Right cardiac atrium (tissue), 5 donors: ENCODE results near the gene FNDC3B. TPM values are rescaled to one million over a fixed set of nuclear protein-coding genes. Genes with fewer than 3 reads are reported as not detected.
A peak's percentile ranks its signal among the peaks of the same experiment; 100 is the strongest.
"Not testable (repeated sequence)": the region's sequence is repeated elsewhere in the genome, so short reads cannot be mapped to it uniquely, and the experiment has no call there.

Experiments
- ATAC-seq, 2 donors: fragments of 200-7000 bp; cut with Tn5 transposase; one replicate each; pipeline versions ENCODE4 v1.8.0 to v1.9.1; 2020; ENCODE audit warnings: moderate library complexity in 2 of 2, mild to moderate bottlenecking in 1 of 2
- DNase-seq, 3 donors: peaks; one replicate each; pipeline ENCODE4 v3.0.0-alpha.2; 2020
- H3K27ac ChIP-seq: one replicate; pipeline ENCODE4 v1.5.1; 2013; ENCODE audit warnings: mild to moderate bottlenecking, low read length, control low read depth, moderate library complexity
- H3K27me3 ChIP-seq: one replicate; pipeline ENCODE4 v1.6.1; 2013; ENCODE audit not compliant: control insufficient read depth, insufficient read depth
- H3K4me1 ChIP-seq: one replicate; pipeline ENCODE4 v1.6.1; 2013; ENCODE audit warnings: low read length; ENCODE audit not compliant: control insufficient read depth, insufficient read depth
- H3K4me3 ChIP-seq: one replicate; pipeline ENCODE4 v1.5.1; 2013; ENCODE audit warnings: low read length, control low read depth
- H3K9me3 ChIP-seq: one replicate; pipeline ENCODE4 v1.6.1; 2013; ENCODE audit warnings: low read length; ENCODE audit not compliant: control insufficient read depth
- WGBS: extraction: QIAGEN DNeasy Blood & Tissue Kit; methylation state at CpG from one replicate; pipeline ENCODE4 v1.1.7; 2013; 5-methylcytosine and 5-hydroxymethylcytosine counted together
- intact Hi-C, 4 donors: fragments of 100-400 bp; cut with DNase I; formaldehyde crosslinking; loops; one replicate each; pipeline versions ENCODE4 v1.11.0 to v1.14.0; 2022 to 2023
- polyA plus RNA-seq: library from polyadenylated mRNA; stranded (reverse); fragments of 200-250 nt; gene quantifications from one replicate; pipeline ENCODE4 v1.2.3, GENCODE V29; 2013
- total RNA-seq, 4 donors: library from RNA; stranded (reverse); fragmentation: NEBNext Ultra II Directional; extraction: Animal tissue kit (Norgen Biotek cat#: 25700); gene quantifications; one replicate each; pipeline ENCODE4 v1.2.1, GENCODE V29; 2021
- donor health status: healthy with polysubstance abuse.
- donor health status: DM: no; HTN: yes; CAD: no.
- donor health status: DM: no; HTN: no; CAD: no.
- donor health status: DM: no; HTN: yes; CAD: no; lungs with severe emphysema.
- donor health status: DM: yes; HTN: yes; CAD: no.

The FNDC3B gene
- total and polyA plus RNA-seq, 5 donors, result 15.8 to 117 (median 83.0) TPM

DNA sequence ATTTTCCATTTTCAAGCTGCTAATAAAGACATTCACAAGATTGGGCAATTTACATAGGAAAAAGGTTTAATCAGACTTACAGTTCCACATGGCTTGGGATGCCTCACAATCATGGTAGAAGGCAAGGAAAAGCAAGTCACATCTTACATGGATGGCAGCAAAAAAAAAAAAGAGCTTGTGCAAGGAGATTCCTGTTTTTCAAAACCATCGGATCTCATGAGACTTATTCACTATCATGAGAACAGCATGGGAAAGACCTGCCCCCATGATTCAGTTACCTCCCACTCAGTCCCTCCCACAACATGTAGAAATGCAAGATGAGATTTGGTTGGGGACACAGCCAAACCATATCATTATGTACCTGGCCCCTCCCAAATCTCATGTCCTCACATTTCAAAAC, 202.0 kb downstream of the FNDC3B start:
- H3K9me3 ChIP-seq, result no peaks in the 10 kb centered on the region
- ATAC-seq (no peak), DNase-seq (no peak)
- intact Hi-C loops, result no loop called here
- WGBS, result 89% methylated on average over 1 of the region's 1 CpG
- H3K27ac ChIP-seq, result no peak overlapping the region
- no peaks in the 10 kb centered on the region for H3K27me3 ChIP-seq
- H3K4me1 ChIP-seq, result peaks cover 3% of the 10 kb centered on the region
- H3K4me3 ChIP-seq, result no peak overlapping the region

DNA sequence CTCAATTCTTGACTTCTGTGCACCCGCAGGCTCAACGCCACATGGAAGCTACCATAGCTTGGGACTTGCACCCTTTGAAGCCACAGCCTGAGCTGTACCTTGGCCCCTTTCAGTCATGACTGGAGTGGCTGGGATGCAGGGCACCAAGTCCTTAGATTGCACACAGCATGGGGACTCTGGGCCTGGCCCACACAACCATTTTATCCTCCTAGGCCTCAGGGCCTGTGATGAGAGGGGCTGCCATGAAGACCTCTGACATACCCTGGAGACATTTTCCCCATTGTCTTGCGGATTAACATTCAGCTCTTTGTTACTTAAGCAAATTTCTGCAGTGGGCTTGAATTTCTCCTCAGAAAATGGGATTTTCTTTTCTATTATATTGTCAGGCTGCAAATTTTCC, 203.1 kb downstream of the FNDC3B start:
- intact Hi-C loops, DNase-seq, H3K4me3 ChIP-seq, H3K4me1 ChIP-seq, H3K27me3 ChIP-seq, ATAC-seq, H3K9me3 ChIP-seq, H3K27ac ChIP-seq: not testable (repeated sequence)
- WGBS, result over 99% methylated on average over 3 of the region's 3 CpGs

DNA sequence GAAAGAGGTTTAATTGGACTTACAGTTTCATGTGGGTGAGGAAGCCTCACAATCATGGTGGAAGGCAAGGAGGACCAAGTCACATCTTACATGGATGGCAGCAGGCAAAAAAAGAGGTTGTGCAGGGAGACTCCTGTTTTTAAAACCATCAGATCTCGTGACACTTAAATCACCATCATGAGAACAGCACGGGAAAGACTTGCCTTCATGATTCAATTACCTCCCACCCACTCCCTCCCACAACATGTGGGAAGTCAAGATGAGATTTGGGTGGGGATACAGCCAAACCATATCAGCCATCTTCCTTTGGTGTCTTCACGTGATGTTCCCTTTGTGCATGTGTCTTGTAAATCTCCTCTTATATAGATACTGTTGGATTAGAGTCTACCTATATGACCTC, 204.0 kb downstream of the FNDC3B start:
- H3K27ac ChIP-seq, DNase-seq, H3K4me3 ChIP-seq, H3K4me1 ChIP-seq, H3K9me3 ChIP-seq, intact Hi-C loops, H3K27me3 ChIP-seq, ATAC-seq: not testable (repeated sequence)
- 76% methylated on average over 3 of the region's 3 CpGs for WGBS

DNA sequence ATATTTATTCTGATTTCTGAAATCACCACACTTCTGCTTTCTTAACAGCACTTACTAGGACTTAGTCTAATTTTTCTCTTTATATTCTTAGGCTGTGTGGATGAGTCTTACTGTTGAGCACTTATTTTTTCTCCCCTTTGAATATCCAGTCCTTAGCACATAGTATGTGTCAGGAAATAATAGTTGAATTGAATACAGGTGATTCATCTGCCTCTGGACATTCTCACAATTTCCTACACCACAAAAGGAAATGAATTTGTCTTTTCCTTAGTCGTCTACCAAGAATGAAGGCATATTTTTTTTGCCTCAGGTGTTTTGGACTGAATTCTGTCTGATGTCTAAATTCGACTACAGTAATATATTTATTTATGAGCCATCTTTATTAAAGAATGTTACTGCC, 204.6 kb downstream of the FNDC3B start:
- H3K4me1 ChIP-seq, result peaks cover 2% of the 10 kb centered on the region
- ATAC-seq (no peak), DNase-seq (no peak)
- 70% methylated on average over 2 of the region's 2 CpGs for WGBS
- no peak overlapping the region for H3K27ac ChIP-seq
- no peaks in the 10 kb centered on the region for H3K27me3 ChIP-seq
- no peak overlapping the region for H3K4me3 ChIP-seq
- intact Hi-C loops, result no loop called here
- H3K9me3 ChIP-seq, result no peaks in the 10 kb centered on the region

DNA sequence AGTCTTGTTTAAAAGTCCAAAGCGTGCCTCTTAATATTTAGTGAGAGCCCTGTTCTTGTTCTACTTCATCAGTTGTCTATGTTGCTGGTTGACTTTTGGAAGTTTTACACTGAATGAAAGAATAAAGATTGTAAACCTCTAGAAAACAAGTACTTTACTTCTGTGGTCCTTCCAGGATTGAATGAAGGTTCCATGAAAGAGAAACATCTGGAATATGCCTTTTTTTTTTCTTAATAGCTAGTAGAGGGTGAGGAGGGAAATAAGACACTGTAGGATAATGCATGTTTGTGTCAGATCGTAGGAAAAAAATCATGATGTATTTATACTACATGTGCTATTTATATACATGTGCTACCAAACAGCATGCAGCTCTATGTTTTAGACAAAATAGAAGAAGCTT, 205.9 kb downstream of the FNDC3B start:
- ATAC-seq (no peak), DNase-seq (no peak)
- no peaks in the 10 kb centered on the region for H3K9me3 ChIP-seq
- no peaks in the 10 kb centered on the region for H3K27me3 ChIP-seq
- H3K27ac ChIP-seq, result no peak overlapping the region
- intact Hi-C loops, result no loop called here
- no peak overlapping the region for H3K4me3 ChIP-seq
- WGBS, result 85% methylated on average over 2 of the region's 2 CpGs
- peaks cover 2% of the 10 kb centered on the region for H3K4me1 ChIP-seq

DNA sequence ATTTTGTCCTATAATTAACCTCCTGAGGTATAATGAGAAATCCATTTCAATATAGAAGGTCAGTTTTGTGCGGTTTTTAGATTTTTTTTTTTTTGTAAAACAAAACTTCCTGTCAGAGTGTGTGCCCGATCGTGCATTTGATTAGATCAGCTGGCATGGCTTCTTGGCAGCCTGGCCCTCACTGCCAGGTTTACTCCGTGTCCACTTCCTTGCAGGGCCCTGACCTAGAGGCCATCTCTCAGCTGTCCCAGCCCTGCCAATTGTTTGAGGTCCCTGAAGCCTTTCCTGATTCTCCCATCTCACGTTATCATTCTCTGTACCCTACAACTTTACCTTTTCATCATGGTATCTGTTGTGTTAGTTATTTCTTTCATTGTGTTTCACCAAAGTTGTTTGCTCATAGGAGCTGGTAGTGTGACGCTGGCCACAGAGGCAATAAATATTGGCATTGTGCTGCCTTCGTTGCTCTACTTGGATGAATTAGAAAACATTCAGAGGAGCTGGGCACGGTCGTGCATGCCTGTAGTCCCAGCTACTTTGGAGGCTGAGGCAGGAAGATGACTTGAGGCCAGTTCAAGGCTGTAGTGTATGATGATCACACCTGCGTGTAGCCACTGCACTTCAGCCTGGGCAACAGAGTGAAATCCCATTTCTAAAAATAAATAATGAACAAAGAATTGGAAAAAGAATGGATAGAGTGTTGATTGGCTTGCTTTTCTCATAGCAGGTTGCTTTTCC, 206.9 kb downstream of the FNDC3B start:
- H3K4me3 ChIP-seq, result no peak overlapping the region
- ATAC-seq, result peak; percentile 53 to 63
- DNase-seq, result peak in 1 of 3 donors; percentile 44
- peaks cover 2% of the 10 kb centered on the region for H3K4me1 ChIP-seq
- no peak overlapping the region for H3K27ac ChIP-seq
- 56% methylated on average over 10 of the region's 10 CpGs for WGBS
- intact Hi-C loops, result no loop called here
- no peaks in the 10 kb centered on the region for H3K9me3 ChIP-seq
- no peaks in the 10 kb centered on the region for H3K27me3 ChIP-seq

DNA sequence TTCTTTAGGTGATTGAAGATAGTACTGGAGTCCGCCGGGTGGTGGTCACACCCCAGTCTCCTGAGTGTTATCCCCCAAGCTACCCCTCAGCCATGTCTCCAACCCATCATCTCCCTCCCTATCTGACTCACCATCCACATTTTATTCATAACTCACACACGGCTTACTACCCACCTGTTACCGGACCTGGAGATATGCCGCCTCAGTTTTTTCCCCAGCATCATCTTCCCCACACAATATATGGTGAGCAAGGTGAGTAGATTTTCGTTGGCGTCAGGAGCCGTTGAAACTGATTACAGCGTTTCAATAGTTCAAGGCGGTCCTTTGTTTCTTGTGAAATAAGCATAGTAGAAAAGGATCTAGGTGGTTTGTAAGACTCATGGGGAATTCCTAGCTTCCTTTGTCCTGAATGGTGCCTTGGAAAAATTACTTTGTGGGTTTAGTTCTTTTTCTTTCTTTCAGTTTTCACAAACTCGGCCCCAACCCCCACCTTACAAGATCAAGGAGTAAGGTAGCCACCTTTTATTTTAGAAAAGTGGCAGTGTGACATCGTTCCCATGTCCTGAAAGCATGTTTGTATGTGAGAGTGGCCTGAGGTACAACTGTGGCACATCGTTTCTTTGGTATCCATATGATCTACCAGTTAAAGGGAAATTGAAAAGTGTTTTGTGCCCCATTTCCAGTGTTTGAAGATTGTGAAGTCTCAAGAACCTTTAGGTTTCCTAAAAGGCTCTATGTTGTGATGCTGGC, 208.3 kb downstream of the FNDC3B start:
- intact Hi-C loops, result no loop called here
- Histone ChIP-seq H3K9me3 (no peaks in the 10 kb centered on the region), H3K4me3 (no peak overlapping the region), H3K4me1 (peaks cover 2% of the 10 kb centered on the region), H3K27me3 (no peaks in the 10 kb centered on the region), H3K27ac (no peak overlapping the region)
- no peak for DNase-seq
- ATAC-seq, result no peak
- WGBS, result 95% methylated on average over 13 of the region's 13 CpGs

DNA sequence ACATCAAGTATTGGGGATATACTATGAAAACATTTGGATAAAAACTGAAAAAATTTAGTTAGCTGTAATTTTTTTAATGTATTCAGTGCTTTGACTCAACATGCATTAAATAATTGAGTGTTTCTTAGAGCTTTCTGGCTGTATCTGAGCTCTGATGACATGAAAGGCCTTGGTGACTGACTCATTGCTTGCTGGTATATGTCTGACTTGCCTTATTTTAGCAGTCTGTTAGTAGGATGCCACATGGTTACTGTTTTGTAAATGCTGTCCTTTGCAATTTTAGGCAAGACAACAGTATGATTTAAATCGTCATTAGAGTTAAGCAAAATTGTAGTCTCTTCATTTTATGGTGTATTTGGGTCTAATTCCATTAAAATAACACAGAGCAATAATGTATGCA, 209.7 kb downstream of the FNDC3B start:
- 86% methylated on average over 1 of the region's 1 CpG for WGBS
- Histone ChIP-seq H3K27ac (no peak overlapping the region), H3K4me3 (no peak overlapping the region), H3K27me3 (no peaks in the 10 kb centered on the region), H3K9me3 (no peaks in the 10 kb centered on the region), H3K4me1 (peaks cover 4% of the 10 kb centered on the region)
- DNase-seq (no peak), ATAC-seq (no peak)
- intact Hi-C loops, result no loop called here

DNA sequence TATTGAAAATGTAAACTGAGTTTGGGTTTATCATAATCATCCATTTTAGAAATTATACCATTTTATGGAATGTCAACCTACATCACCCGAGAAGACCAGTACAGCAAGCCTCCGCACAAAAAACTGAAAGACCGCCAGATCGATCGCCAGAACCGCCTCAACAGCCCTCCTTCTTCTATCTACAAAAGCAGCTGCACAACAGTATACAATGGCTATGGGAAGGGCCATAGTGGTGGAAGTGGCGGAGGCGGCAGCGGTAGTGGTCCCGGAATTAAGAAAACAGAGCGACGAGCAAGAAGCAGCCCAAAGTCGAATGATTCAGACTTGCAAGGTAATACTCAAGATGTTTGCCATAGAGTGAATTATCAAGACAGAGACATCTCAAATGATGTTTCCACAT, 211.8 kb downstream of the FNDC3B start:
- H3K9me3 ChIP-seq, result no peaks in the 10 kb centered on the region
- no peaks in the 10 kb centered on the region for H3K27me3 ChIP-seq
- 99% methylated on average over 13 of the region's 13 CpGs for WGBS
- no peak overlapping the region for H3K27ac ChIP-seq
- no peak overlapping the region for H3K4me3 ChIP-seq
- peaks cover 10% of the 10 kb centered on the region for H3K4me1 ChIP-seq
- no peak for DNase-seq
- ATAC-seq, result no peak
- intact Hi-C loops, result loop anchor here in 1 of 4 donors (10.0 kb wide), 1 partner anchor 46 kb away; no protein-coding TSS in a partner anchor

DNA sequence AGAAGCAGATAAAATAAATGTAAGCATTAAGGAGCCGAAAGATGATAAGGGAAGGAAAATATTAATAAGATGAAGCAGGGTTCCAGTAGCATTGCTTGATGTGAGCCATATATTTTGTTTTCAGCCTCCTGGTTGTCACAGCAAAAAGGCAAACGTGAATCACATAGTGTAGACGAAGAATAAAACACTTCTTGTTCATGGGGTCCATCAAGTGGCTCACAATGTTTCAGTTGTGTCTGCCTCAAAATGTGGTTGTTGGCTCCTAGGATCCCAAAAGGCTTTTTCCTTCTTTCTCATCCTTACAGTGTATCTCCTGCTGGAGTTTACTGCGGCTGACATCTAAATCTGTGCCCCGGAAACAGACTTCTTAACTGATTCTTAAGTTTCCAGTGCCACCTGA, 213.8 kb downstream of the FNDC3B start:
- ATAC-seq (no peak), DNase-seq (no peak)
- WGBS, result 86% methylated on average over 5 of the region's 5 CpGs
- no peak overlapping the region for H3K4me3 ChIP-seq
- no peak overlapping the region for H3K27ac ChIP-seq
- peaks cover 9% of the 10 kb centered on the region for H3K4me1 ChIP-seq
- no peaks in the 10 kb centered on the region for H3K27me3 ChIP-seq
- H3K9me3 ChIP-seq, result no peaks in the 10 kb centered on the region
- intact Hi-C loops, result loop anchor here in 1 of 4 donors (10.0 kb wide), 1 partner anchor 48 kb away; no protein-coding TSS in a partner anchor

DNA sequence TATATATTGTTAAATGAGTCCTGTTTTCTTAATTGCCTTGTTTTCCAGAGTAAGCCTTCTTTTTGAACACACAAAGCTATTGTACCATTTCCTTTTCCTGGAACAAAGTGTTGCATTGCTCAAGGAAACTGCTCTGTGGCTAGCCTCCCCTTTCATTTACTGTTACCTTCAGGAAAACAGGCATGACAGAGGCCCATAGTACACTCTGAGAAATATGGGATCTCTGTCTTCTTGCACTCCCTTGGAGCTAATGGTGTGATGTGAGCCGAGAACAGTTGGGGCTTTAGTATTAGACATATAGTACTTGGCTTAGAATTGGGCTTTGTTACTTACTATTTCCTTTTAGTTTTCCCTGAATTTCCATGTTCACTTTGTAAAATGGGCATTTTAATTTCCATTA, 215.2 kb downstream of the FNDC3B start:
- peak overlapping the region; percentile 45 for H3K27ac ChIP-seq
- ATAC-seq, result no peak

More for the DNA sequence above, 215.2 kb downstream of the FNDC3B start:
- no peaks in the 10 kb centered on the region for H3K27me3 ChIP-seq
- DNase-seq, result no peak
- H3K4me3 ChIP-seq, result no peak overlapping the region
- no peaks in the 10 kb centered on the region for H3K9me3 ChIP-seq
- intact Hi-C loops, result loop anchor here in 1 of 4 donors (10.0 kb wide), 1 partner anchor 50 kb away; no protein-coding TSS in a partner anchor
- H3K4me1 ChIP-seq, result peaks cover 14% of the 10 kb centered on the region
- 86% methylated on average over 1 of the region's 1 CpG for WGBS
